Left hindlimb (tissue), 1 donor: ENCODE data around the gene SLC38A11.
A peak's percentile ranks its signal among the peaks of the same experiment; 100 is the strongest.
"Not testable (repeated sequence)": the region's sequence is repeated elsewhere in the genome, so short reads cannot be mapped to it uniquely, and the experiment has no call there.

Source experiments
- DNase-seq: peaks from one replicate; pipeline ENCODE4 v3.0.0-alpha.2; 2018

The SLC38A11 gene

GRCh38 chr2:164954954-164955701 is at the start of gene SLC38A11:
Gene SLC38A11 (minus strand): TSS chr2:164955525. CDS start chr2:164955247, 278 bp downstream.
- peak; percentile 33 for DNase-seq

GRCh38 chr2:165003443-165004130 is 48.3 kb upstream of the SLC38A11 start:
- no peak for DNase-seq

GRCh38 chr2:165002638-165003037 is 47.3 kb upstream of the SLC38A11 start:
- no peak for DNase-seq

- not testable (repeated sequence) for DNase-seq
Measured at GRCh38 chr2:164994664-164995299, 39.5 kb upstream of the SLC38A11 start.

- DNase-seq: no peak
Measured at GRCh38 chr2:164993287-164994016, 38.1 kb upstream of the SLC38A11 start.

- no peak for DNase-seq
Measured at GRCh38 chr2:164992818-164993217, 37.5 kb upstream of the SLC38A11 start.

GRCh38 chr2:164992093-164992454 is 36.7 kb upstream of the SLC38A11 start:
- DNase-seq: not testable (repeated sequence)

GRCh38 chr2:164991361-164992092 is 36.2 kb upstream of the SLC38A11 start:
- not testable (repeated sequence) for DNase-seq

GRCh38 chr2:164990953-164991352 is 35.6 kb upstream of the SLC38A11 start:
- DNase-seq: not testable (repeated sequence)

- DNase-seq: not testable (repeated sequence)
Measured at GRCh38 chr2:164988805-164989204, 33.5 kb upstream of the SLC38A11 start.

GRCh38 chr2:164986027-164986426 is 30.7 kb upstream of the SLC38A11 start:
- DNase-seq: not testable (repeated sequence)

- DNase-seq: no peak
Measured at GRCh38 chr2:164984428-164984827, 29.1 kb upstream of the SLC38A11 start.

GRCh38 chr2:164981217-164981990 is 26.1 kb upstream of the SLC38A11 start:
- no peak for DNase-seq

GRCh38 chr2:164980688-164981087 is 25.4 kb upstream of the SLC38A11 start:
- not testable (repeated sequence) for DNase-seq

- DNase-seq: no peak
Measured at GRCh38 chr2:164979113-164979512, 23.8 kb upstream of the SLC38A11 start.

GRCh38 chr2:164976875-164977470 is 21.6 kb upstream of the SLC38A11 start:
- not testable (repeated sequence) for DNase-seq

- no peak for DNase-seq
Measured at GRCh38 chr2:164976301-164976700, 21.0 kb upstream of the SLC38A11 start.

GRCh38 chr2:164975891-164976290 is 20.6 kb upstream of the SLC38A11 start:
- DNase-seq: no peak

- no peak for DNase-seq
Measured at GRCh38 chr2:164974221-164974620, 18.9 kb upstream of the SLC38A11 start.

GRCh38 chr2:164972216-164972615 is 16.9 kb upstream of the SLC38A11 start:
- DNase-seq: no peak
